ENCODE measurements around the gene SGF29. TPM values are rescaled to one million over a fixed set of nuclear protein-coding genes. Genes with fewer than 3 reads are reported as not detected.
"Not testable (repeated sequence)": the region's sequence is repeated elsewhere in the genome, so short reads cannot be mapped to it uniquely, and the experiment has no call there.

The SGF29 gene
- total RNA-seq, 2 experiments from 2014 or later = 29.6 to 33.0 TPM

DNA sequence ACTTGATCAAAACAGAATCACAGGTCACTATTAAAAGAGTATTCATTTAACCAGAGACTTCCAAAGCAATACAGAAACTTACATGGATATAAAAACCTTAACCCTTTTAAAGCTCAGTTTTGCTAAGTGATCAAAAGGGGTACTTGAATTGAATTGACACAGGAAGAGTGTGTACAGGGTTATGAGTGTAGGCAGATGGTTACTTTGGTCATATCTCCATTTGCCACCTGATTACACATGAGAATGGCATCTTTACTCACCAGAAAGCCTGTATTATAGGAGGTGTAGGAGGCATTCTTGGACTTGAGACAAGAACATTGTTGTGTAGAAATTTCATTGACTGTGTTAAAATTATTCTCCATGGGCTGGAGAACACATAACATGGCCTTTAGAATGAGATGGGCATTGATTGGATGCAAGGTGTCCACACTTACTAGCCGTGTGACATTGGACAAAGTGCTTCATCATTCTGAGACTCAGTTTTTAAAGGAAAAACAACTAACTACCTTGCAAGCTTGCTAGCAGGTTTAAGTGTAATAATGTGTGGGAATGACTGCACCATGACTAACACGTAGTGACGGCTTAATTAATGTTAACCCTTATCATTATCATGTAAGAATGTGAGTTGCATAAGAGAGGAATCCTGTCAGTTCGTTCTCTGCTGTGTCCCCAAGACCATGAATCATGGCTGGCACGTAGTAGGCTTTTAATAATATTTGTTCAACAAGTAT, 82.5 kb downstream of the SGF29 start:
- CTCF ChIA-PET = not testable (repeated sequence)

DNA sequence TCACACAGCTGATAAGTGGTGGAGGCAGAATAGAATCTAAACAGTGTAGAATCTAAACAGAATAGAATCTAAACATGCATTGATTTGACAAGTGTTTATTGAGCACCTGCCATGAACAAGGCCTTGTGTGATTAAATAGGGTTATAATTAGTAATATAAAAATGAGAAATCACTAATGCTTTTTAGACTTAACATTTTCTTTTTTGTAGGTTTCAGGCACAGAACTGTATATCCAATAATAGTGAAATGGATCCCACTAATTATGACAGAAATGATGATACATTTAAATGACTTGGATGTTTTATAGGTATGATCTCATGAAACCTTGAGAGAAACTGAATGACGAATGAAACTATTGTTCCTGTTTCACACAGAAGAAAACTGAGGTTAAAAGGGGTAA, 84.0 kb downstream of the SGF29 start, which contains the start of gene NPIPB8:
Gene NPIPB8, plus strand, starts transcription at position 301 of the 400 bp plus-strand sequence. CDS start 296 bp downstream, outside the sequence.
- POLR2A ChIA-PET, CTCF ChIA-PET: not testable (repeated sequence)

More for the DNA sequence above, 82.5 kb downstream of the SGF29 start:
- POLR2A ChIA-PET = not testable (repeated sequence)

GRCh38 chr16:28638359-28638758, 84.6 kb downstream of the SGF29 start:
- CTCF ChIA-PET, POLR2A ChIA-PET: not testable (repeated sequence)

- POLR2A ChIA-PET, CTCF ChIA-PET: not testable (repeated sequence)
These were observed 86.2 kb downstream of the SGF29 start for GRCh38 chr16:28639959-28640358.

Other genes with a start within 250 kb of the SGF29 start
- gene NPIPB6, start 190.4 kb upstream of the SGF29 start, total RNA-seq = 1 to 10 TPM; 1.1 to 2.1 TPM
- gene EIF3CL, start 150.1 kb upstream of the SGF29 start, total RNA-seq = 10 to 100 TPM; 36.6 to 55.3 TPM
- gene NPIPB7, start 81.6 kb upstream of the SGF29 start, total RNA-seq = under 1 TPM in 1 of 2 experiments, not detected in 1; 0.25 TPM
- gene CLN3, start 61.8 kb upstream of the SGF29 start, total RNA-seq = 10 to 100 TPM; 35.9 to 39.7 TPM
- 1 to 10 TPM; 8.2 to 8.4 TPM for gene APOBR, start 59.3 kb upstream of the SGF29 start, total RNA-seq
- gene IL27, start 47.1 kb upstream of the SGF29 start, total RNA-seq = not detected
- not detected for gene NUPR1, start 14.9 kb upstream of the SGF29 start, total RNA-seq
- gene SULT1A2, start 43.1 kb downstream of the SGF29 start, total RNA-seq = under 1 TPM; 0.23 to 0.36 TPM
- 10 to 100 TPM in 1 of 2 experiments, 1 to 10 TPM in 1; 8.7 to 10.0 TPM for gene SULT1A1, start 56.1 kb downstream of the SGF29 start, total RNA-seq
- 1 to 10 TPM in 1 of 2 experiments, under 1 TPM in 1; 0.90 to 1.1 TPM for gene NPIPB8, start 84.1 kb downstream of the SGF29 start, total RNA-seq
- gene EIF3C, start 157.5 kb downstream of the SGF29 start, total RNA-seq = 100 to 1,000 TPM; 793 to 795 TPM
- gene NPIPB9, start 197.9 kb downstream of the SGF29 start, total RNA-seq = 1 to 10 TPM in 1 of 2 experiments, under 1 TPM in 1; 0.67 to 2.3 TPM